Astrocyte (in vitro differentiated cells and primary cell): ENCODE data around the gene TGM2. TPM values are rescaled to one million over a fixed set of nuclear protein-coding genes. Genes with fewer than 3 reads are reported as not detected.

ENCODE experiments used
- DNase-seq: peaks from one replicate; pipeline ENCODE4 v3.0.0-alpha.2; 2010; ENCODE audit warnings: low read depth
- FAIRE-seq: peaks from 2 replicates; lab custom pipeline; 2011; peaks lifted over from hg19 to GRCh38; lab: Jason Lieb, UNC
- H2AFZ ChIP-seq: 2 replicates; pipeline ENCODE4 v1.6.0; 2012; ENCODE audit warnings: low read depth, low read length, inconsistent platforms
- H3K27ac ChIP-seq: 2 replicates; pipeline ENCODE4 v1.5.1; 2011; ENCODE audit warnings: low read depth, low read length, inconsistent platforms
- H3K27me3 ChIP-seq: 2 replicates; pipeline ENCODE4 v1.6.0; 2011; ENCODE audit warnings: low read length, inconsistent platforms; ENCODE audit not compliant: insufficient read depth
- H3K36me3 ChIP-seq: 2 replicates; pipeline ENCODE4 v1.5.1; 2011; ENCODE audit warnings: low read length, inconsistent platforms; ENCODE audit not compliant: insufficient read depth
- H3K4me1 ChIP-seq: 2 replicates; pipeline ENCODE4 v1.5.1; 2011; ENCODE audit warnings: low read length, inconsistent platforms; ENCODE audit not compliant: insufficient read depth
- H3K4me2 ChIP-seq: 2 replicates; pipeline ENCODE4 v1.6.0; 2012; ENCODE audit warnings: low read length, inconsistent platforms
- H3K4me3 ChIP-seq: 2 replicates; pipeline ENCODE4 v1.5.1; 2011; ENCODE audit warnings: low read depth, mild to moderate bottlenecking, low read length, inconsistent platforms; ENCODE audit not compliant: insufficient read depth
- H3K79me2 ChIP-seq: 2 replicates; pipeline ENCODE4 v1.6.0; 2012; ENCODE audit warnings: mild to moderate bottlenecking, low read length, inconsistent platforms; ENCODE audit not compliant: insufficient read depth
- H3K9ac ChIP-seq: 2 replicates; pipeline ENCODE4 v1.6.0; 2012; ENCODE audit warnings: mild to moderate bottlenecking, low read length, inconsistent platforms
- H3K9me3 ChIP-seq: 2 replicates; pipeline ENCODE4 v1.5.1; 2012; ENCODE audit warnings: low read depth, mild to moderate bottlenecking, low read length, inconsistent platforms; ENCODE audit not compliant: insufficient read depth
- H4K20me1 ChIP-seq: 2 replicates; pipeline ENCODE4 v1.6.0; 2012; ENCODE audit warnings: low read length, inconsistent platforms; ENCODE audit not compliant: insufficient read depth
- H3K27ac Mint-ChIP-seq: one replicate; pipeline ENCODE4 v1.8.0; 2021; ENCODE audit warnings: mild to moderate bottlenecking, mixed read lengths; ENCODE audit not compliant: unreplicated experiment
- H3K27me3 Mint-ChIP-seq: one replicate; pipeline ENCODE4 v1.8.0; 2021; ENCODE audit warnings: low read depth, mixed read lengths; ENCODE audit not compliant: unreplicated experiment
- H3K36me3 Mint-ChIP-seq: one replicate; pipeline ENCODE4 v1.8.0; 2021; ENCODE audit warnings: low read depth, mixed read lengths; ENCODE audit not compliant: unreplicated experiment
- H3K4me1 Mint-ChIP-seq: one replicate; pipeline ENCODE4 v1.8.0; 2021; ENCODE audit warnings: low read depth, mixed read lengths; ENCODE audit not compliant: unreplicated experiment
- H3K4me3 Mint-ChIP-seq: one replicate; pipeline ENCODE4 v1.8.0; 2021; ENCODE audit warnings: mild to moderate bottlenecking, moderate library complexity, mixed read lengths; ENCODE audit not compliant: unreplicated experiment
- H3K9me3 Mint-ChIP-seq: one replicate; pipeline ENCODE4 v1.8.0; 2021; ENCODE audit warnings: mild to moderate bottlenecking, mixed read lengths; ENCODE audit not compliant: unreplicated experiment
- CTCF ChIP-seq: IDR thresholded peaks from 2 replicates; pipeline ENCODE4 v1.5.1; 2011; ENCODE audit warnings: low read depth, mild to moderate bottlenecking, inconsistent platforms, low read length, moderate library complexity; ENCODE audit not compliant: insufficient read depth
- EZH2 ChIP-seq: IDR thresholded peaks from 2 replicates; pipeline ENCODE4 v1.6.1; 2012; ENCODE audit warnings: mild to moderate bottlenecking, low read length, inconsistent platforms; ENCODE audit not compliant: insufficient read depth
- total RNA-seq: library from RNA; stranded (reverse); gene quantifications from 2 replicates; pipeline ENCODE4 v1.2.1, GENCODE V29; 2021

Gene TGM2
- total RNA-seq, 1 donor from 2014 or later, result 98.9 TPM

DNA sequence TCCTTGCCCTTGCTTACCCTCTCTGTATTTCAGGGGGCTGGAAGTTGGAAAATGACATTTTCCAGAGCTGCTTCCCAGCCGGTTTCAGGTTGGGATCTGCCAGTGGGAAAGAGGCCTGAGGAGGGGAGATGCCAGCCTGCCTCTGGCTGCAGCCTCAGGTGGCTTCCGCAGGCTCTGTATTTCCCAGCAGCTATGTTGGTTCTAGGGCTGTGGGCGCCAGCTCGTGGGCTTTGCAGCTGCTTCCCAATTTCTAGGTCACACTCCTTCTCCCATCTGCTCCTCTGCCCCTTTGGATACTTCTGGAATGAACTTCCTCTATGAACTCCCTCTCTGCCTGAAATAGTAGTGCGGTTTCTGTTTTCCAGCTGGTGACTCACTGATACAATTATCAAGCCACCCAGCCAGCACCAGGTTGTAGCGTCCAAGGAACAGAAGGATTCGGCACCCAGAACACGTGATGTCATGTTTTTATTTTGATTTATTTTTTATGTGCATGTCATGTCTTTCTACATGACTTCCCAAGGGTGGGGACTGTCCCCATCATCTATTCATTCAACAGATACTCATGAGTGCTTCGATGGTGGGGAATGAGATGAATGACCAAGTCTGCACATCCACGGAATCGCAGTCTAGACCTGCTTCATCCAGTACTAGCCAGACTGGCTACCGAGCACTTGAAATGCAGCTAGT, 38.0 kb downstream of the TGM2 start:
- H3K36me3 Mint-ChIP-seq, result peaks cover 2% of the 10 kb centered on the region
- peak; percentile 89 for DNase-seq
- H2AFZ ChIP-seq, result no peak overlapping the region
- no peaks in the 10 kb centered on the region for H3K9me3 ChIP-seq
- H3K79me2 ChIP-seq, result no peaks in the 10 kb centered on the region
- H3K27me3 Mint-ChIP-seq, result peaks cover 2% of the 10 kb centered on the region
- TF ChIP-seq EZH2 (no peak), CTCF (no peak)
- H3K9me3 Mint-ChIP-seq, result no peaks in the 10 kb centered on the region
- H3K27ac ChIP-seq, result peak overlapping the region; percentile 17
- H3K4me1 ChIP-seq, result peaks cover 39% of the 10 kb centered on the region
- peak overlapping the region; percentile 38 for H3K27ac Mint-ChIP-seq
- H3K36me3 ChIP-seq, result peaks cover 4% of the 10 kb centered on the region
- H3K4me3 Mint-ChIP-seq, result no peak overlapping the region
- FAIRE-seq, result no peak
- H4K20me1 ChIP-seq, result no peaks in the 10 kb centered on the region
- no peak overlapping the region for H3K4me3 ChIP-seq
- peak overlapping the region; percentile 4 for H3K9ac ChIP-seq
- no peaks in the 10 kb centered on the region for H3K27me3 ChIP-seq
- H3K4me1 Mint-ChIP-seq, result peaks cover 24% of the 10 kb centered on the region
- H3K4me2 ChIP-seq, result peak overlapping the region; percentile 37

DNA sequence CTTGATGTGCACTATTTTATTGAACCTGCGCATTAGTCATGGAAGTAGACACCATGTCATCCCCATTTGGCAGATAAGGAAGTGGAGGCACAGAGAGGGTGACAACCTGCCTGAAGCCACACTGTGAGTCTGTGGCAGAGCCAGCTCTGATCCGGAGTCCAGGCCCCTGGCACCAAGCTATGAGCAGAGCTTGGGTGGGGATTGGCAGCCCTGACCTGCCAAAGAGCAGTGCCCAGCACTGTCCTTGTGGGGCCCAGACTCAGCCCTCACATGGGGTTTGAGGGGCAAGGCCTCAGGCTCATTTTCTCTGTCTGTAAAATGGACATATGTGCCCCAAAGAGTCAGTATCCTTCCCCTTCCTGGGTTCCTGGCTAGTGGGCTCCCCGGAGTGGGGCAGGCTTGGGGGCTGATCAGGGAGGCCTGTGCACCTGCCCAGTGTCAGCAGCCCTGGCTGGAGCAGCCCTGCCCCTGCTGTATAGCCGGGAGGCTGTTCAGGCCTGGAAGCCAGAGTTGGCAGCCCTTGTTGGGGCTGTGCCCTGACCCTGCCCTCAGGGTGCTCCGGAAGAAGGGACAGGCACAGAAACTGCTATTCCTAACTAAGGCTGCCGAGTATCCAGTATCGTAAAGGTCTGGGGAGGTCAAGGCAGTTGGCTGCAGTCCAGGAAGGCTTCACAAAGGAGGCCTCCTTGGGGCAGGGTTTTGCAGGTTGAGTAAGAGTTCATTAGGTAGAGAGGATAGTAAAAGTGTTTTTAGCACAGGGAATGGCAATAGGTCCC, 38.7 kb downstream of the TGM2 start:
- Mint-ChIP-seq H3K27me3 (peaks cover 2% of the 10 kb centered on the region), H3K36me3 (peaks cover 2% of the 10 kb centered on the region), H3K27ac (peak overlapping the region; percentile 26), H3K4me1 (peaks cover 25% of the 10 kb centered on the region), H3K4me3 (no peak overlapping the region), H3K9me3 (no peaks in the 10 kb centered on the region)
- TF ChIP-seq EZH2 (no peak), CTCF (no peak)
- H3K36me3 ChIP-seq, result peaks cover 4% of the 10 kb centered on the region
- H3K9ac ChIP-seq, result peak overlapping the region; percentile 4
- peaks cover 39% of the 10 kb centered on the region for H3K4me1 ChIP-seq
- H3K9me3 ChIP-seq, result no peaks in the 10 kb centered on the region
- H3K27me3 ChIP-seq, result no peaks in the 10 kb centered on the region
- no peaks in the 10 kb centered on the region for H4K20me1 ChIP-seq
- DNase-seq, result no peak
- no peak overlapping the region for H3K4me3 ChIP-seq
- no peaks in the 10 kb centered on the region for H3K79me2 ChIP-seq
- FAIRE-seq, result no peak
- H3K27ac ChIP-seq, result peak overlapping the region; percentile 17
- no peak overlapping the region for H2AFZ ChIP-seq
- peak overlapping the region; percentile 37 for H3K4me2 ChIP-seq
